ENCODE results near the gene RAX.

RAX gene

GRCh38 chr18:59272891-59273758, at the start of gene RAX:
RAX (minus strand) TSS chr18:59273454; CDS start chr18:59273206, 248 bp downstream.
- no peak for DNase-seq

- no peak for DNase-seq
Observed at GRCh38 chr18:59318460-59319050, 45.3 kb upstream of the RAX start, which contains the start of gene CPLX4. CPLX4 (minus strand) TSS chr18:59318649; CDS start chr18:59318462, 187 bp downstream.

GRCh38 chr18:59311631-59312030, 38.4 kb upstream of the RAX start:
- DNase-seq, result no peak

DNA sequence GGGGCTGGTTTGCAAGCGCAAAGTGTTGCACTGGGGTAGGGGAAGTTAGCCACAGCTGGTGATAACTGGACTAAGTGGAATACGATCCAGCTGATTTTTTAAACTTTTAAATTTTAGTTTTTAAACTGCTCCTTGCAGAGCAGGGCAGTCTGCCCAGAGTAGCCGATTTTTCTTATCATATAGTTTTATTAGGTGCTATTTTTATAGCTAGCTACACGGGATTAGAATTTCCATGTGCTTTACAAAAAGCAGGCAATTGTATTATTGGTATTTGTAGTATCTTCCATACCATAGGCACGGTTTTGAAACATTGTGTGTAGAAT, 35.6 kb upstream of the RAX start:
- DNase-seq, result no peak

DNA sequence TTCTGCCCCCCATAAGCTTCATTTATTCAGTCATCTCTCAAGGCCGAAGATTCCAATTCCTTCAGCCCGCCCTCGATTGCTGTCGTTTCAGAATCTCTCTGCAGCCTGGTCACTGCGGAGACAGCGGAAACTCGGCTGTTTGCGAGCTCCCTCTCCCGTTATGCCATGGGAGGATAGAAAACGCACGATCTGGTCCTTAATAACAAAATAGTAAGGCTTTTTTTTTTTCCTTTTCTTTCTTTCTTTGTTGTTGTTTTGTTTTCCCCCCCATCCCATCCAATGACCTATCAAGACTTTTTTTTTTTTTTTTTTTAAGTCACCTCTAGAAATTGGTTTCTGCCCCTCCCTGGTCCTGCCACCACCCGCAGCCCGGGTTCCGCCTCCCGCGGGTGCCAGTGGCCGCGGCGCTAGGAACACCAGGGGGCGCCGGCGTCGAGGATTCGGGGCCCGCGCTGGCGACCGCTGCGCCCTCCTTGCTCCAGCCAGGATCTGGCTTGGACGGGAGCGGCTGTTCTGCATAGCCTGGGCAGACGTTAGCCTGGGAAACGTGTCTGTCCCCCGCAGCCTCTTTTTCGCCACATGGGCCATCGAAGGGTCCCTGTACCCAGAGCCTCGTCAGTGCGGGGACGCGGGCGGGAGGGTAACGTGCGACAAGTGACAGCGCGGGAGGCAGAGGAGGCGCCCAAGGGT, 35.1 kb upstream of the RAX start:
- peak; percentile 85 for DNase-seq

- no peak for DNase-seq
Observed at GRCh38 chr18:59306640-59307039, 33.4 kb upstream of the RAX start.

DNA sequence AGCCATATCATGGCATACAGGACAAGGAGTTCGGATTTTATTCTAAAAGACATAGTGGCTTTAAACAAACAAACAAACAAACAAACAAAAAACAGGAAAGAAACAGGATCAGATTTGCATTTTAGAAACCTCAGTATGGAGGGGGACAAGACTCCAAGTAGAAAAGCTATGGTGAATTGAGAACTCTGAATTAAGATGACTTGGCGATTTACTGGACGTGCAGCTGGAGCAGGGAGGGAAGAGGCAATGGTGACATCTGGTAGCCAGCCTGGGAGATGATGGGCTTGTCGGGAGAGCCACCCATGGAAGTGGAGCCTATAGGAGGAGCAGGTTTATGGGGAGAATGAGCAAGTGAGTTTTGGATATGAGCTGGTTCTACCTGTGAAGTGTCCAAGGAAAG, 32.0 kb upstream of the RAX start:
- no peak for DNase-seq

GRCh38 chr18:59303656-59304195, 30.5 kb upstream of the RAX start:
- no peak for DNase-seq

DNA sequence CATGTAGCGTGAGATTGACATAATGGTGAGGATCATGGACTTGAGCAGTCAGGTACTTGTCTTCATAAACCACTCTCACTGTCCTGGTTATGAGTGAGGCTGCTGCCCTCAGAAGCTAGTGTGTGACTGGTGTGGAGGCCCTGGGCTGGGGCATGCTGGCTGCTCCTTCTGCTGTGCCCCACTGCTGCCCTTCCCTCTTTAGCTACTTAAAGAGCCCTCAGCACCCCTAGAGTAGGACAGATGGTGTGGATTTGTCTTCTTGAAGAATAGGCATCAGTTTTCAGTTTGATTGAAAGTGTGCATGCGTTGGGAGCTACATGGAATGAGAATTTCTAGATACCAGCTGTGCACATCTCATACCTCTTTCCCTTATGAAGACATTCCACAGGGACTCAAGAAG, 29.8 kb upstream of the RAX start:
- DNase-seq, result no peak

- no peak for DNase-seq
Observed at GRCh38 chr18:59301929-59302328, 28.7 kb upstream of the RAX start.

DNA sequence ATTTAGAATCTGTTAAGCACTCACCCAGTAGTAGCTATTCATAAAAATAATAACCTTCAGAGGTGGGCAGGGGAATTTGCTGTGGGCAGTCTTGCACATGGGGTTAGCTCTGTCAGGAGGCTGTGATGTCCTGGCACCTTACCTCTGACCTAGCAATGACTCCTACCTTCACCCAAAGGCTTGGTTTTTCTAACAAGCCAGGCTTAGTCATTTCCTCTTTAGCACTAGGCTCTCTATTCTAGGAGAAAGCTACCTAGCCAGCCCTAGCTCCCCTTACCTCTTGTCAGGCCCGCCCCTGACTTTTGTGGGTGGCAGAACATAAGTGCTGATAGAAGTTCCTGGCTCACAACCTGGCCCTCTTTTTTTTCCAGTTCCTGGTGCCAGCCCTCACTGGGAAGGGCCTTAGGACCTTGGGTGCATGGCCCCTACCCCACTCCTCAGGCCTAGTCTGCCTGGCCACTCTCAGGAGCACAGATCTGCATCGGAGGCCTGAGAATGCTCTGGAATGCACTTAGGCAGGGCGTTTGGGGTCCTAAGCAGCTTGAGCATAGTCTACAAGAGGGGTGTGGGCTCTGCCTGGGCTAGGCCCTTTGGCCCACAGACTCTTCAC, 27.5 kb upstream of the RAX start:
- DNase-seq, result no peak

- no peak for DNase-seq
Observed at GRCh38 chr18:59298871-59299270, 25.6 kb upstream of the RAX start.

DNA sequence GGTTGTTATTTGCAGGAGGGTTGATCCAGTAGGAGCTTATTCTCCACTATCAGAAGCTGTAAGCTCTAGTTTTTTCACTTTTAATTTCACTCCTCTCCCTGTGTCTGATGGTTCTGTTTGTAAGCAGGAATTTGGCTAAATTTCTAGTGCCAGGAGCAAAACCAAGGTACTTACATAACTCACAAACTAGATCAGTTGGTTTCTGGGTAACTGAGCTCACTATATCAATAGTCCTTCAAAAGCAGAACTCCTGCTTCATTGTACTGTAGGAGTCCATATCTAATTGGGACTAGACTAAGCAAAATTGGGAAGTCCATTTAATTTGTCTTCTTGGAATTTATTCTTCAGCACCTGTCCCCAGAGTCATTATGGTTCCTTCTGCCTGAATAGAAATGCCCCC, 20.1 kb upstream of the RAX start:
- no peak for DNase-seq

DNA sequence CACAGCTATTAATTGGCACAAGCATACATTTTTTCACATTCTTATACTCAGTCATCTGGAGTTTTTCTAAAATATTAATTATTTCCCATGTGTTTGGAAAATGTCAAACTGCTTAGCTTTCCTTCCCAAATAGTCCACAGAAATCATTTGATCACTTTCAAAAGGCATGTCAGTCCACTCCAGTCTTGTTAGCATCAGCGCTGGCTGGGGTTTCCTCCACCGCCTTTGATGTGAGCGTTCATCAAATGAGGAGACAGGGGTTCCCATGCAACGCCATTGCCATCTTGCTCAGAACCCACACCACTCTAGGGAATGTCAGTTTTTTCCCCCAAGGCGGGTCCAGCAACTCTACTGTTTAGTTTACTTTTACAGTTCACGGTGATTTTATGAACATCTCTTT, 13.1 kb upstream of the RAX start:
- no peak for DNase-seq

GRCh38 chr18:59282341-59282740, 9.1 kb upstream of the RAX start:
- no peak for DNase-seq

DNA sequence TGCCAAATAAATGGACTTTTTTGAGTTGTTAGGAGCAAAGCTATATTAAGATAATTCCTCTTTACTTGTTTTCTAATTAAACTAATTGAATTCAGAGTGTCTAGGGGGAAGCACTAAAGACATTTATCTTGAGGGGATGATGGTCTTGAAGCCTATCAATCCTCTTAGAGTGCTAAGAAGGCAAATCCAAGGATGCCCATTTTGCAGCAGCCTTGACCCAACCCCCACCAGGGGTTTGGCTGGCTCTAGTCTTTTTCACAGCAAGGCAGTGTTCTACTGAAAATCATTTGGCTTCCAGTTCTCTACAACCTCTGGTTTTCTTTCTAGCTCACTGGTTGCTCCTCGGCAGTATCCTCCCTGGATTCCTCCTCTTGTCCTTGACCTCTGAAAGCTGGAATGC, 6.5 kb upstream of the RAX start:
- no peak for DNase-seq

DNA sequence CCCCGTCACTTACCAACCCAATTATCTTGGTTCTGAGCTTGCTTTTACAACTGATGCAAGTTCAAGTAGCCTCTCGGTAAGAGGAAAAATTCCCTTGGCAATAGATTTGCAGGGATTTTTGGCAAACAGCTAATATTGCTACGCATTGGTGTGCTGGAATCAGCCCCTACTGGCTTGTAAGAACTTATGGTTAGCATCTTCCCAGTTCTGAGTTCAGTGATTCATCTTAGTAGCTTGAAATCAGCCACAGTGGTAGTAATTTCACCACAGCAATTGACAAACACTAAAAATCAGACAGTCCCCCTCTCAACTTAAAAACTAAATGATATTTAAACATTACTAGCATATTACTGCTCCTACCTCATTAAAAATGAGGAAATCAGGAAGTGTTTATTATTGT, 5.9 kb upstream of the RAX start:
- DNase-seq, result no peak

- no peak for DNase-seq
Observed at GRCh38 chr18:59278793-59279192, 5.5 kb upstream of the RAX start.

DNA sequence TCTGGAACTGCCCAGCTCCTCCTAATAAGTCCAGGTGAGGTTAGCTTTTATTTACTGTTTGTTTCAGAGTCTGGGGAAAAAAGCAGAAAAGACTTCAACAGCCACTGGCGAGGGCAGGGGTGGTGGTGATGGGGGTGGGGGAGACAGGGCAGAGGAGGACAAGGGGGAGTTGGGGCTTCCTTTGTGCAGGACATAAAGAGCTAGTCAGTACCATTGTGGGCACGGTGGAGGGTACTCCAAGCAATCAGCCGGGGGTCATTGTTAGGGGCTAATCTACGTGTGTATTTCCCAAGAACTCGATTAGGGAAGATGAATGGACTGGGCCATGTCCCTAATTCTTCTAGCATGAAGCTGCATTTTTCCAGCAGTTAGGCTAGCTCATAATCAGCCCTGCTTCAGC, 2.8 kb upstream of the RAX start:
- no peak for DNase-seq

GRCh38 chr18:59275406-59275949, 2.2 kb upstream of the RAX start:
- DNase-seq, result no peak

DNA sequence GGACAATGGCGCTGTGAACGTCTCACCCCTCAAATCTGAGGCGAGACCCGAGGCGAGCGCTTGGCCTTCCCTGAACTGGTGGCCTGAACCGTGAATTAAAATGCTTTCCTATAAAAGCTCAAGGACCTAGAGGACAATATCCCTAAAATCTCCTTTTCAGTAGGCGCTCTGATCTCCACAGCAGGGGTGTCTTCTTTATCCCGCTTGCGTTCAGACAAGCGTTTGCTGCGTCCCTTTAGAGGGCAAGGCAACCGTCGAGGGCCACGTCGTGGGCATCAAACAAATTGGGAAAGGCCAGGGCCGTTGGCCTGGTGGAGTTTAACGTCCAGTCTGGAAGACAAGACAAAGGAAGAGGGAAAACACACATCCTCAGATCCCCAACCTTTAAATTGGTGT, 1.3 kb upstream of the RAX start:
- no peak for DNase-seq

- no peak for DNase-seq
Observed at GRCh38 chr18:59273759-59274532, 692 bp upstream of the RAX start.

Data from COR-L47 (cell line).